ENCODE data around the gene OR6X1. TPM values are rescaled to one million over a fixed set of nuclear protein-coding genes. Genes with fewer than 3 reads are reported as not detected.

OR6X1 gene
- total and polyA plus RNA-seq, 9 of the 15 experiments (the other 6 are each of a cell fraction or from before 2014, with no cell fraction given) = not detected

DNA sequence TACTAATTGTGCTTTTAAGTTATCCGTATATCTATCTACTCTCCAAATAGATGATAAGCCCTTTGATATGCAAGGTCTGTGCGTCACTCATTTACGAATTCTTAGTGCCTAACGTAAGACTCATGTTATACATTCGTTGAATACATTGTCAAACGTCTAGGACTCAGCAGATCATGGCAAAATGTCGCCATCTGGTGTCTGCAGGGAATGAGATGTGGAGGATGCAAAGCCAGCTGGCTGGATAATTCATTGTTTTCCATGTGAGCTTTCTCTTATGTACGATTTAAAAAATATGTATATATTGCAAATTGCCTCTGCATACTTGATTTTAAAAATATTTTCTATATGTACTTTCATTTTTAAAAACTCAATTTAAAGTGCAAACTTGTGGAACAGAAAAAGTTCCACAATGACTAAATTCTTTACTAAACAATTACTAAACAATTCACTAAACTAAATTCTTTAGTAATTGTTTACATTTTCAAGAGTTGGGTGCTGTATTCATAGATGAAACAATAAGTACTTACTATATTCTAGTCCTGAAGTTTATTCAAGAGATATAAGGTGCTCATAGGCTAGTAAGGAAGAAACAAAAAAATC is 46.6 kb downstream of the OR6X1 start (continued):
- TF ChIP-seq, protein P1, sequence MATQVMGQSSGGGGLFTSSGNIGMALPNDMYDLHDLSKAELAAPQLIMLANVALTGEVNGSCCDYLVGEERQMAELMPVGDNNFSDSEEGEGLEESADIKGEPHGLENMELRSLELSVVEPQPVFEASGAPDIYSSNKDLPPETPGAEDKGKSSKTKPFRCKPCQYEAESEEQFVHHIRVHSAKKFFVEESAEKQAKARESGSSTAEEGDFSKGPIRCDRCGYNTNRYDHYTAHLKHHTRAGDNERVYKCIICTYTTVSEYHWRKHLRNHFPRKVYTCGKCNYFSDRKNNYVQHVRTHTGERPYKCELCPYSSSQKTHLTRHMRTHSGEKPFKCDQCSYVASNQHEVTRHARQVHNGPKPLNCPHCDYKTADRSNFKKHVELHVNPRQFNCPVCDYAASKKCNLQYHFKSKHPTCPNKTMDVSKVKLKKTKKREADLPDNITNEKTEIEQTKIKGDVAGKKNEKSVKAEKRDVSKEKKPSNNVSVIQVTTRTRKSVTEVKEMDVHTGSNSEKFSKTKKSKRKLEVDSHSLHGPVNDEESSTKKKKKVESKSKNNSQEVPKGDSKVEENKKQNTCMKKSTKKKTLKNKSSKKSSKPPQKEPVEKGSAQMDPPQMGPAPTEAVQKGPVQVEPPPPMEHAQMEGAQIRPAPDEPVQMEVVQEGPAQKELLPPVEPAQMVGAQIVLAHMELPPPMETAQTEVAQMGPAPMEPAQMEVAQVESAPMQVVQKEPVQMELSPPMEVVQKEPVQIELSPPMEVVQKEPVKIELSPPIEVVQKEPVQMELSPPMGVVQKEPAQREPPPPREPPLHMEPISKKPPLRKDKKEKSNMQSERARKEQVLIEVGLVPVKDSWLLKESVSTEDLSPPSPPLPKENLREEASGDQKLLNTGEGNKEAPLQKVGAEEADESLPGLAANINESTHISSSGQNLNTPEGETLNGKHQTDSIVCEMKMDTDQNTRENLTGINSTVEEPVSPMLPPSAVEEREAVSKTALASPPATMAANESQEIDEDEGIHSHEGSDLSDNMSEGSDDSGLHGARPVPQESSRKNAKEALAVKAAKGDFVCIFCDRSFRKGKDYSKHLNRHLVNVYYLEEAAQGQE (IDR thresholded peaks at IDR 0.05; ENCODE audit: borderline replicate concordance) = peak; percentile 73
- TF ChIP-seq, protein P1 (CRISPR knock-in tag; IDR thresholded peaks at IDR 0.05; ENCODE audit: low read depth) = no peak

Data from K562 (cell line).